NCI-H446 treated with DMSO at 0.1 percent for 48 hours (cell line): ENCODE measurements around the gene RAD51.

Experiments
- DNase-seq: peaks from one replicate; lab custom pipeline; 2025; lab: John Stamatoyannopoulos, UW

Gene RAD51

GRCh38 chr15:40722354-40722753 lies 27.4 kb downstream of the RAD51 start:
- DNase-seq, result no peak

- no peak for DNase-seq
Observed at GRCh38 chr15:40722934-40723333, 28.0 kb downstream of the RAD51 start.

DNA sequence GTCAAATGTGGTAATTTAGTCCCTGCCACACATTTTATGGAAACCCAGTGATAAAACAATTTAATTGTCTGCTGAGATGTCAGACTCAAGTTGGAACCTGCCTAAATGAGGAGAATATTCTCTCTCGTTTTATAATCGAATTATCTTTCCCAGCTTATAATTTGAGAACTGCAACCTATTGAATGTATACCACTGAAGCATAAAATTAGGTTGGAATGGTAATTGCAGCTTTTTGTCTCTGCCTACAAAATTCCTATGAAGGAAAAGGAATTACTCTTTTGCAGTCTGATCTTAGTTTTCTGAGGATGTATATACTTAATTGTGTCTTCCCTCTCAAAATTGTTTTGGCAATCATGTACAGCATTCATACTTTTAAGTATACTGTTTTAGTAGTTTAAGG lies 28.9 kb downstream of the RAD51 start:
- DNase-seq, result no peak

GRCh38 chr15:40731034-40731433 lies 36.1 kb downstream of the RAD51 start:
- no peak for DNase-seq

DNA sequence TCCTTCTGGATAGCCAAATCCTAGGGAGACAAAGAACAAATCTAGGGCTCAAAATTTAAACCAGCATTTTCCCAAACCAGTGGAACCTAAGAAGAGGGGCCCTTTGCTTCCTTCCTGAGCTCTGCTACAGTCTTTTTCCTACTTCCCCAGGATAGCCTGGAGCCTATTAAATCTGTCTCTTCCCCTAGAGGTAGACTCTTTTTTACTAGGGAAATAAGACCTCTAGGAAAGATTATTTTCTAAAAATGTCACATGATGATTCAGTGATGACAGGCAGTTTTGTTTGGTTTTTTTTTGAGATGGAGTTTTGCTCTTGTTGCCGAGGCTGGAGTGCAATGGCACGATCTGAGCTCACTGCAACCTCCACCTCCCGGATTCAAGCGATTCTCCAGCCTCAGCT lies 41.6 kb downstream of the RAD51 start:
- DNase-seq, result no peak

- DNase-seq, result no peak
Observed at GRCh38 chr15:40737048-40737447, 42.1 kb downstream of the RAD51 start.

GRCh38 chr15:40739047-40739446 lies 44.1 kb downstream of the RAD51 start:
- no peak for DNase-seq

DNA sequence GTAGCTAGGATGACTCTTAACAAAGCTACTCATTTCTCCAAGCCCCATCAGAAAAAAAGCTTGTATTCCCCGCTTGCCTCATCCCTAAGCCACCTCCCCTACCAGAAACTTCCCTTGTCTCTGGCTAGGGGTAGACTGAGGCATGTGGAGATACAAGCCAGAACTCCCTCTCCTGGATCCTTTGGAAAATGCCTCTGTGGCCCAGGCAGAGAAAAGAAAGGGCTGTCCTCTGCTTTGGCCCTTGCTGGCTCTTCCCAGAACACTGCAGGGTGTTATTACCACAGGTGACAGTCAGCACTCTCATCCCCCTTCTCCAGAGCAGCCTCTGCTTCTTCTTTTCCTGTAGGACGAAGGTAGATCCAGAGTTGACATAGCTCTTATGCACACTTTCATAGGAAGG lies 44.9 kb downstream of the RAD51 start:
- DNase-seq, result no peak

DNA sequence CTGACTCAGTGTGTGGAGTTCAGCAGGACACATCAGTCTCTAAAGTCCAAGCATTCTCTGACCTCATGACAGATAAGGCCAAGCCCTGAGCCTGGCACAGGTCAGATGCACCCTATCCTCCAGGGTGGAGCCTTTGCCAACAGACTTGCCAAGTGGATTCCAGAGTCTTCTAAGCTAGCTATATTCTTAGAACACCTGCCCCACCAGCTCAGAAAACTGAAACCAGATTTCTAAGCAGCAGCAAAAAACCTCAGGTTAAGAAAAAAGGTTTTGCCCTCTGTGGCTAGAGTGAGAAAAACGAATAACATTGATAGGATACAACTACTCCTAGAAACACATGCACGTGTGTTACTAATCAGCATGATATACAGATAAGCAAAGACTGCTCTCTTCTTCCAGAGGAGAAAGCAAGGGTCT lies 48.5 kb downstream of the RAD51 start:
- DNase-seq, result no peak

GRCh38 chr15:40743921-40744814 lies 49.2 kb downstream of the RAD51 start:
- no peak for DNase-seq

GRCh38 chr15:40744815-40745152 lies 49.8 kb downstream of the RAD51 start:
- DNase-seq, result no peak

DNA sequence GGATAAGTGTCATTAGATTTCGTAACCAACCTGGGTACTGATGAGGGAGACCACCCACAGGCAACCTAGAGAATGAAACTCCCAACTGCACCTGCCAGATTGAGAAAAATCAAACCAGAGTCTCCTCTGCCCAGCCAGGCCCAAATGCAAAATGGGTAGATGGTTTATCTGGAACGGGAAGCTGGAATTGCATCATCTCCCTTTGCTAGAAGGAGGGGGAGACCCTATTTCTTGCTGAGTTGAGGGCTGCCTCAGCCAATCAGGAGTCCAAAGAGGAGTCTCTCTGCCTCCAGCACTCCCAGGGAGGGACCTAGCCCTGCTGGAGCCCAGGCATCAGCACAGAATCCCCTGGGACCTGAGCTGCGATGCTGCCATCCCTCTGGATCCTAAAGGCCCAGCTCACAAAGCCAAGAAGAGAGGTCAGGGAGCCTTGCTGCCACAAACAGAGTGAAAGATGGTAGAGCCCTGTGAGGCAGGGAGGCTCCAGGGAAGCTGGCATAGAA lies 52.0 kb downstream of the RAD51 start:
- no peak for DNase-seq

GRCh38 chr15:40747685-40748631 lies 53.0 kb downstream of the RAD51 start:
- no peak for DNase-seq

DNA sequence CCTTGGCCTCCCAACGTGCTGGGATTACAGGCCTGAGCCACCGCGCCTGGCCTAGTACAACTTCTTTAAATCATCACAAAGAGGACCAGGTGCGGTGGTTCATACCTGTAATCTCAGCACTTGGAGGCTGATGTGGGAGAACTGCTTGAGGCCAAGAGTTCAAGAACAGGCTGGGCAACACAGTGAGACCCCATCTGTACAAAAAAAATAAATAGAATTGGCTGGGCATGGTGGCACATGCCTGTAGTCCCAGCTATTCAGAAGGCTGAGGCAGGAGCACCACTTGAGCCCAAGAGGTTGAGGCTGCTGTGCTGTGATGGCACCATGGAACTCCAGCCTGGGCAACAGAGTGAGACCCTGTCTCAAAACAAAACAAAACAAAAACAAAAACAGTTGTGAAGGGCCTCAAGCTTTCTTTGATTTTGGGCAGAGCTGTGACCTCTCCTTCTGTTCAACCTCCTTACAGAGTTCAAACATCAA lies 54.2 kb downstream of the RAD51 start:
- DNase-seq, result no peak

GRCh38 chr15:40750885-40751284 lies 55.9 kb downstream of the RAD51 start:
- no peak for DNase-seq

- DNase-seq, result no peak
Observed at GRCh38 chr15:40751745-40752144, 56.8 kb downstream of the RAD51 start.

DNA sequence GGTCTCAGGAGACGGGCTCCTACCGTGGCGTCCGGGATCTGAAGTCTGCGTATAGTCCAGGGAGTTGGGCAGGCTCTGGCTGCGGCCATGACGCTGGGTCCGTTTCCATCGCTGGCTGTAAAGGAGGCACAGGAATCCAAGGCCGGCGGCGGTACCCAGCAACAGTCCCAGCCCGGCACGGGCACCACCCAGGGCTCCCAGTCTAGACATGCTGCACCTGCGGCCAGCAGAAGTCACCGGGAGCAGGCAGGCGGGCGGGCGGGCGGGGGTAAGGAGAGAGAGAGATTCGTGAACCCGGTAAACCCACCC lies 59.6 kb downstream of the RAD51 start:
- no peak for DNase-seq

DNA sequence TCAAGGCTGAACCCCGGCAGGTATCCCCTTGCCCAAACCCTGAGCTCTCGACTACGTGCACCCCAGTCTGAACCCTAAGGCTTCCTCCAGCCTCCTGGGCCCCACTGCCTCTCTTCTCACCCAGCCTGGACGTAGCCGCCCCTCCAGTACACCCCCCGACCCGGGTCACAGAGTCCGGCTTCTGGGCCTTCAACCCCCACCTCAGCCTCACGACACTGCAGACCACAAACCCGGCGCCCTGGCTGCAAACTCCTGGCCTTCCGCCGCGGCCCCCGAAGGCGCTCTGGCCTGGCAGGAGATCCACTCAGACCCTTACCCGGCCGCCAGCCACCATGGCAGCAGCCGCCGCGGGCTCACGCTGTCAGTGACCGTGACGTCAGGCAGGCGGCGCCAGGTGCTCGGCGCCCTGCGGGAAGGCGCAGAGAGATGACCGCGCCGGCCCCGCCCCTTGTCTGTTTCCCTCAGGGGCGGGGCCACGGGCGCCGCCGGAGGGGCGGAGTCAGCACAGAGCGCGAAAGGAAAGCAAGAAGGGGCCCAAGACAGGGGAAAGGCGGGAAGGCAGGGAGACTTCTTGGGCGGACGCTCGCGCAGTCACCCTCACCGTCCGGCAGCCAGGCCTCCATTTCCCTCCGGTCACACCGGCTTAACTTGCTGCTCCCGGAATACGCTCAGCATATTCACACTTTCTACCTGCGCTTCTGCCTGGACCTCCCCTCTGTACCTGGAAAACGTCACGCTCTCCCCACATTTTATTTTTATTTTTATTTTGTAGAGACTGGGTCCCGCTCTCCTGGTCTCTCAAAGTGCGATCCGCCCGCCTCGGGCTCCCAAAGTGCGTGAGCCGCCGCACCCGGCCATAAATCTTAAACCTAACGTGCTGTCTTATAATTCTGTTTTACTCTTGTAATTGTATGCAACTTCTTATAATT lies 60.2 kb downstream of the RAD51 start, which contains the start of gene RMDN3:
RMDN3 (minus strand) TSS at position 372 of the 929 bp plus-strand sequence. CDS start 471 bp downstream, outside the sequence.
- DNase-seq, result peak; percentile 83

GRCh38 chr15:40755812-40756208 lies 60.8 kb downstream of the RAD51 start:
- no peak for DNase-seq

DNA sequence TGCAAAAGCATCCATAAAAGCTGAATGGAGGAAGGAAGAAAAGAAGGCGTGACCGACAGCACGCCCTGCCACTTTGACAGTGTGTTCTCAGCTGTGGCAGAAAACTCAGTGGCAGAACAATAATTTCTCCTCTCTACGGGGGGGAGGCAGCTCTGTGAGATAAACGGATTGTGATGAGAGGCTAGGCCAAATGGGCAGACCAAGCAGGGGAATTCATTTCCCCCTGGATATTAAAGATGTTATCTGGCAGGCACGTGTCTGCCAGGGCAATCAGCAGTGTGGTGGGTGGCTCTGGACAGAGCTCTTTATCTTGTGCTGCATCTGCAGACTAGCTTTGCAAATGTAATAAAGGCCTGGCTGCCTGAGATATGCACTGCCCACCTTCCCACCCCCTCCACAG lies 62.0 kb downstream of the RAD51 start:
- no peak for DNase-seq

GRCh38 chr15:40759961-40760360 lies 65.0 kb downstream of the RAD51 start:
- DNase-seq, result no peak
